GM12865 (cell line): ENCODE data around the gene NKX1-1.

Source experiments
- DNase-seq: peaks from one replicate; pipeline ENCODE4 v3.0.0; 2010; ENCODE audit warnings: low read depth
- H3K4me3 ChIP-seq: 2 replicates; pipeline ENCODE4 v1.5.1; 2011; ENCODE audit warnings: mild to moderate bottlenecking, low read depth, low read length, control low read depth
- TF ChIP-seq, protein P1 (sequence below): IDR thresholded peaks from 2 replicates; pipeline ENCODE4 v1.5.1; 2011; ENCODE audit warnings: low read length, control low read depth, low read depth, inconsistent platforms; ENCODE audit not compliant: insufficient read depth; ENCODE audit errors: missing control alignments

NKX1-1 gene

GRCh38 chr4:1380368-1381151 is 25.7 kb downstream of the NKX1-1 start:
- no peak overlapping the region for H3K4me3 ChIP-seq
- no peak for DNase-seq
- TF ChIP-seq, protein P1, sequence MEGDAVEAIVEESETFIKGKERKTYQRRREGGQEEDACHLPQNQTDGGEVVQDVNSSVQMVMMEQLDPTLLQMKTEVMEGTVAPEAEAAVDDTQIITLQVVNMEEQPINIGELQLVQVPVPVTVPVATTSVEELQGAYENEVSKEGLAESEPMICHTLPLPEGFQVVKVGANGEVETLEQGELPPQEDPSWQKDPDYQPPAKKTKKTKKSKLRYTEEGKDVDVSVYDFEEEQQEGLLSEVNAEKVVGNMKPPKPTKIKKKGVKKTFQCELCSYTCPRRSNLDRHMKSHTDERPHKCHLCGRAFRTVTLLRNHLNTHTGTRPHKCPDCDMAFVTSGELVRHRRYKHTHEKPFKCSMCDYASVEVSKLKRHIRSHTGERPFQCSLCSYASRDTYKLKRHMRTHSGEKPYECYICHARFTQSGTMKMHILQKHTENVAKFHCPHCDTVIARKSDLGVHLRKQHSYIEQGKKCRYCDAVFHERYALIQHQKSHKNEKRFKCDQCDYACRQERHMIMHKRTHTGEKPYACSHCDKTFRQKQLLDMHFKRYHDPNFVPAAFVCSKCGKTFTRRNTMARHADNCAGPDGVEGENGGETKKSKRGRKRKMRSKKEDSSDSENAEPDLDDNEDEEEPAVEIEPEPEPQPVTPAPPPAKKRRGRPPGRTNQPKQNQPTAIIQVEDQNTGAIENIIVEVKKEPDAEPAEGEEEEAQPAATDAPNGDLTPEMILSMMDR, result no peak

DNA sequence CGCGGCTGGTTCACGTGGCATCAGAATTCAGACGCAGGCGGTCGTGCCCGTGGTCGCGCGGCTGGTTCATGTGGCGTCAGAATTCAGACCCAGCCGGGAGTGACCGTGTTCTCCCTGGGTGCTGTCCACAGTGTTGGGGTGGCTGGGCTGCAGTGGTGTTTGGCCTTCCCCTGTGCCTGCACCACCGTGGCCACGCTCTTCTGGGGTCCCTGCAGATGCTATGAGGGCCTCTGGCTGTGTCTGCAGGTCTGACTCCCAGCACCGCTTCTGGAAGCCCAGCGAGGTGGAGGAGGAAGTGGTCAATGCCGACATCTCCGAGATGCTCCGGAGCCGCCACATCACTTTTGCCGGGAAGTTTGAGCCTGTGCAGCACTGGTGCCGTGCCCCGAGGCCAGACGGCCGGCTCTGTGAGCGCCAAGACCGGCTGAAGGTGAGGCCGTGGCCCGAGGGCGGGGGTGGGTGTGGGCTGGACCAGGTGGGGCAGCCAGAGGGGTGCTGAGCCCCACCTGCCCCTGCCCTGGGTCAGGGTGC is 26.4 kb downstream of the NKX1-1 start:
- TF ChIP-seq, protein P1, result no peak
- no peak overlapping the region for H3K4me3 ChIP-seq
- DNase-seq, result no peak

DNA sequence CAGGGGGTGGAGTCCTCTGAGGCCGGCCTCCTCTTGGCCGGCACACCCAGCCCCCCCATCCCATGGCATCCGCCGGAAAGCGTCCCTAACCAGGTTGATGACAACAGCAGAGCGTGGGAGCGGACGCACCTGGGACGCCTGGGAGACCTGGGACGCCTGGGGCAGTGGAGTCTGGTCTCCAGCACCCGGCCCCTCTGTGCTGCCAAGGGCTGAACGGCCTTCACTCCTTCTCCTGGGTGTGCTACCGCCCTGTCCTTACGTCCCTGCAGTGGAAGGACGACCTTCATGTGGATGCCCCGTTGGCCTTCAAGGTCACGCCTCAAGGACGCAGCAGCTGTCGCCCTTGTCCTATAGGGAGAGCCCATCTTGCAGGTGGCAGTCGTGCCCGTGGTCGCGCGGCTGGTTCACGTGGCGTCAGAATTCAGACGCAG is 26.9 kb downstream of the NKX1-1 start:
- no peak overlapping the region for H3K4me3 ChIP-seq
- DNase-seq, result no peak
- TF ChIP-seq, protein P1, result no peak

- no peak for DNase-seq
- H3K4me3 ChIP-seq, result no peak overlapping the region
- TF ChIP-seq, protein P1, result no peak
Measured at GRCh38 chr4:1378559-1379231, 27.5 kb downstream of the NKX1-1 start.

DNA sequence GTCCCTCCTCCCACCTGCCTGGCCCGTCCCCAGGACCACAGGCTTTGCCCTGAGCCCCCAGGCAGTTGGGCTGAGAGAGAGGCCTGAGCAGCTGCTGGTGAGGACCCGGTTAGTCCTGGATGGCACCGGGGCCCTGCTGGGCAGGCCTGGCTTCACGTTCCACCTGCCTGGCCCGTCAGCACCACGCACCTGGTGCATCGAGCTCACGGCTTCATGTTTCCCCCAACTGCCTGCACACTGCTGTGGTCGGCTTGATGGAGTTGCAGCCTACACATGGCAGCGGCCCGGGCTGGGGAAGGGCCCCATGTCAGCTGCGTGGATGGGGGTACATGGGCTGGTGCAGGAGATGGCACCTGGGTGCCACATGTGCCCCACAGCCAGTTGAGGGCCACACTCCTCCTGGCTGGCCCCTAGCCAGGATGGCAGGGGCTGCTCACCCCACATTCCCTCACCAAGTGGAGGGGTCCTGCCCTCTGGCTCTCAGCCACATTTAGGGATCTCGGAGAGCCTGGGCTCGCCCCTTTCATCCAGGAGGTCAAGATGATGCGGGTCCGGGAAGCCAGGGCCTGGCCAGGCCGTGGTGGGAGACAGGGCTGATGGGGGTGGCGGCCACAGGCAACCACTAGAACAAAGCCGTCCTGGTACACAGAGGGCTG is 28.5 kb downstream of the NKX1-1 start:
- DNase-seq, result no peak
- TF ChIP-seq, protein P1, result no peak

GRCh38 chr4:1376841-1377605 is 29.2 kb downstream of the NKX1-1 start:
- no peak overlapping the region for H3K4me3 ChIP-seq
- TF ChIP-seq, protein P1, result no peak
- DNase-seq, result no peak

More for the DNA sequence above, 28.5 kb downstream of the NKX1-1 start:
- no peak overlapping the region for H3K4me3 ChIP-seq
